SK-N-SH treated with all-trans-retinoic acid at 6 μM for 48 hours (cell line): Measurements from ENCODE around the gene FIGNL2.

Experiments used
- ARNTL ChIP-seq: fragments of 450-650 bp; formaldehyde crosslinking; IDR thresholded peaks from 2 replicates; pipeline ENCODE4 v1.5.0; 2020; ENCODE audit warnings: low read depth, mild to moderate bottlenecking, moderate library complexity, borderline replicate concordance
- CSDC2 ChIP-seq: fragments of 250-450 bp; sonication (Bioruptor Pico); IDR thresholded peaks from 2 replicates; pipeline ENCODE4 v1.5.0; 2020; ENCODE audit warnings: mild to moderate bottlenecking, moderate library complexity
- RARB ChIP-seq: fragments of 250-450 bp; sonication (Bioruptor Pico); IDR thresholded peaks from 2 replicates; pipeline ENCODE4 v1.8.0; 2021; ENCODE audit warnings: mild to moderate bottlenecking, moderate library complexity
- SNAI2 ChIP-seq: fragments of 250-450 bp; sonication (Bioruptor Pico); IDR thresholded peaks from 2 replicates; pipeline ENCODE4 v1.5.0; 2020; ENCODE audit warnings: mild to moderate bottlenecking, moderate library complexity
- ZC3H10 ChIP-seq: fragments of 250-450 bp; sonication (Bioruptor Pico); IDR thresholded peaks from 2 replicates; pipeline ENCODE4 v1.5.1; 2021; ENCODE audit warnings: mild to moderate bottlenecking, moderate library complexity
- ZFP30 ChIP-seq: fragments of 450-650 bp; formaldehyde crosslinking; IDR thresholded peaks from 2 replicates; pipeline ENCODE4 v1.5.0; 2022; ENCODE audit warnings: mild to moderate bottlenecking, moderate library complexity
- ZNF565 ChIP-seq: fragments of 450-650 bp; formaldehyde crosslinking; conservative IDR thresholded peaks from 2 replicates; pipeline ENCODE4 v1.5.0; 2020; ENCODE audit warnings: low read depth, mild to moderate bottlenecking, moderate library complexity
- TF ChIP-seq, protein P1 (sequence below): fragments of 250-450 bp; sonication (Bioruptor Pico); IDR thresholded peaks from 2 replicates; pipeline ENCODE4 v1.5.1; 2020; ENCODE audit warnings: low read depth, mild to moderate bottlenecking, moderate library complexity
- TF ChIP-seq, protein P2 (sequence below): fragments of 250-450 bp; sonication (Bioruptor Pico); IDR thresholded peaks from 2 replicates; pipeline ENCODE4 v1.5.1; 2021; ENCODE audit warnings: mild to moderate bottlenecking, moderate library complexity

DNA sequence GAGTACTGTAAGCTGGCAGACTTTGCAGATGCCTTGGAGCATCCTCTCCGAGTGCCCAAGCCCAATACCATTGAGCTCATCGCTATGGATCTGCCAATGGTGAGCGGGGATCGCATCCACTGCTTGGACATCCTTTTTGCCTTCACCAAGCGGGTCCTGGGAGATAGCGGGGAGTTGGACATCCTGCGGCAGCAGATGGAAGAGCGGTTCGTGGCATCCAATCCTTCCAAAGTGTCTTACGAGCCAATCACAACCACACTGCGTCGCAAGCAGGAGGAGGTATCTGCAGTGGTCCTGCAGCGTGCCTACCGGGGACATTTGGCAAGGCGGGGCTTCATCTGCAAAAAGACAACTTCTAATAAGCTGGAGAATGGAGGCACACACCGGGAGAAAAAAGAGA lies 41.6 kb downstream of the FIGNL2 start:
- TF ChIP-seq CSDC2 (CRISPR knock-in tag) = no peak
- TF ChIP-seq ARNTL (CRISPR knock-in tag) = no peak
- TF ChIP-seq ZNF565 (CRISPR knock-in tag) = no peak
- TF ChIP-seq, protein P1, sequence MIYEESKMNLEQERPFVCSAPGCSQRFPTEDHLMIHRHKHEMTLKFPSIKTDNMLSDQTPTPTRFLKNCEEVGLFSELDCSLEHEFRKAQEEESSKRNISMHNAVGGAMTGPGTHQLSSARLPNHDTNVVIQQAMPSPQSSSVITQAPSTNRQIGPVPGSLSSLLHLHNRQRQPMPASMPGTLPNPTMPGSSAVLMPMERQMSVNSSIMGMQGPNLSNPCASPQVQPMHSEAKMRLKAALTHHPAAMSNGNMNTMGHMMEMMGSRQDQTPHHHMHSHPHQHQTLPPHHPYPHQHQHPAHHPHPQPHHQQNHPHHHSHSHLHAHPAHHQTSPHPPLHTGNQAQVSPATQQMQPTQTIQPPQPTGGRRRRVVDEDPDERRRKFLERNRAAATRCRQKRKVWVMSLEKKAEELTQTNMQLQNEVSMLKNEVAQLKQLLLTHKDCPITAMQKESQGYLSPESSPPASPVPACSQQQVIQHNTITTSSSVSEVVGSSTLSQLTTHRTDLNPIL (CRISPR knock-in tag) = no peak
- TF ChIP-seq SNAI2 (CRISPR knock-in tag) = no peak
- no peak for TF ChIP-seq RARB (CRISPR knock-in tag)
- TF ChIP-seq, protein P2, sequence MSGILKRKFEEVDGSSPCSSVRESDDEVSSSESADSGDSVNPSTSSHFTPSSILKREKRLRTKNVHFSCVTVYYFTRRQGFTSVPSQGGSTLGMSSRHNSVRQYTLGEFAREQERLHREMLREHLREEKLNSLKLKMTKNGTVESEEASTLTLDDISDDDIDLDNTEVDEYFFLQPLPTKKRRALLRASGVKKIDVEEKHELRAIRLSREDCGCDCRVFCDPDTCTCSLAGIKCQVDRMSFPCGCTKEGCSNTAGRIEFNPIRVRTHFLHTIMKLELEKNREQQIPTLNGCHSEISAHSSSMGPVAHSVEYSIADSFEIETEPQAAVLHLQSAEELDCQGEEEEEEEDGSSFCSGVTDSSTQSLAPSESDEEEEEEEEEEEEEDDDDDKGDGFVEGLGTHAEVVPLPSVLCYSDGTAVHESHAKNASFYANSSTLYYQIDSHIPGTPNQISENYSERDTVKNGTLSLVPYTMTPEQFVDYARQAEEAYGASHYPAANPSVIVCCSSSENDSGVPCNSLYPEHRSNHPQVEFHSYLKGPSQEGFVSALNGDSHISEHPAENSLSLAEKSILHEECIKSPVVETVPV = no peak
- no peak for TF ChIP-seq ZC3H10 (CRISPR knock-in tag)
- no peak for TF ChIP-seq ZFP30 (CRISPR knock-in tag)
